HG02885 (cell line): ENCODE measurements around the gene LDB2.

Experiments
- ATAC-seq: cut with Tn5 transposase; IDR thresholded peaks from one replicate; pipeline ENCODE4 v1.9.1; 2021; ENCODE audit warnings: mild to moderate bottlenecking; ENCODE audit not compliant: unreplicated experiment, poor library complexity

Gene LDB2

DNA sequence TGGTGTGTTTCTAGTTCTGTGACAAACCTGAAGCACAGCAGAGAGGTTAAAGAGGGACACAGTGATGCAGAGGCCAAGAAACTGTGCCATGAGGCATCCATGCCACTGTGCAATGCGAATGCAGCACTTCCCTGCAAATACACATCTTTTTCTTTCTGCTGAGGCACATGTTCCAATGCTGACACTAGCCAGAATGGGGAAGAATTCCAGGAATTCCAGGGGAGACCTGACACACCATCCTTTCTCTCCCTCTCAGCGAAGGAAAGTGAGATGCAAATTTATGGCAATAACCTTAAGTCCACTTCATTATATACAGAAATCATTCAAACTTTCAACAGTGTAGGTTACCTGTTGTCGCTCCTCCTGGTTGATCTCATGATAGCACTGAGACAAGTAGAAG lies 204.8 kb downstream of the LDB2 start:
- no peak for ATAC-seq

- ATAC-seq: no peak
These were observed 205.4 kb downstream of the LDB2 start for GRCh38 chr4:16692961-16693506.

GRCh38 chr4:16692524-16692923 lies 205.9 kb downstream of the LDB2 start:
- ATAC-seq: no peak

DNA sequence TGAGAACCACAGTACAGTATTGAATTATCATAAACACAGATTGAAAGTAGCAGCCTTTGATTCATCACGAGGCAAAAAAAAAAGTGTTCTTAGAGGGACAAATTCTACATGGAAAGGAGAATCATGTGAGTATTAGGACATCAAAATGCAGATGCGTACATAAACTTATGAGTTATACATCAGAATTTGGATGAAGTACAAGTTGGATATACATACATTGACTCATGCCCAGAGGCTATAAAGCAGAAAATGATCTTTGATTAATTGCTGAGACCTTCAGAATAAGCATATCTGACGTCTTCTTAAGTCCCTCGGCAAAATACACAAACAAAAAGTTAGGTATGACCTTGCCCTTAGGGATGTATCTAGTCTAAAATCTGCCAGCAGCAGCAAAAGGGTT lies 206.4 kb downstream of the LDB2 start:
- no peak for ATAC-seq

- ATAC-seq: no peak
These were observed 207.0 kb downstream of the LDB2 start for GRCh38 chr4:16691450-16691849.

DNA sequence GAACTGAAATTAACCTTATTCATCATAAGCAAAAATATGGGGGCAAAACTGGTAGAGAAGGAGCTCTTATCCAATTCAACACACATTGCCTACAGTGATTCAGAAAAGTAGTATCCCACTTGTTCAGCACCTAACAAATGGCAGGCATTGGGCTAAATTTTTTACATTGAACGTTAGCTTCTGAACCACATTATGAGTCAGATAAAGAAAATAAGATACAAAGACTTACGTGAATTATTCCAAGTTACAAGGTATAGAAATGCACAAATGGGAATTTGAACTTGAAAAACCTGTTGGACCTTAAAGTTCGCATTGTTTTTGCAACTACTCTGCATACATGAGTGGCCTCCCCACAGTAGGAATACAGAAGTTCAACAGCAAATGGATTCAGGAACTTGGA lies 210.6 kb downstream of the LDB2 start:
- ATAC-seq: no peak

GRCh38 chr4:16687011-16687410 lies 211.4 kb downstream of the LDB2 start:
- no peak for ATAC-seq

DNA sequence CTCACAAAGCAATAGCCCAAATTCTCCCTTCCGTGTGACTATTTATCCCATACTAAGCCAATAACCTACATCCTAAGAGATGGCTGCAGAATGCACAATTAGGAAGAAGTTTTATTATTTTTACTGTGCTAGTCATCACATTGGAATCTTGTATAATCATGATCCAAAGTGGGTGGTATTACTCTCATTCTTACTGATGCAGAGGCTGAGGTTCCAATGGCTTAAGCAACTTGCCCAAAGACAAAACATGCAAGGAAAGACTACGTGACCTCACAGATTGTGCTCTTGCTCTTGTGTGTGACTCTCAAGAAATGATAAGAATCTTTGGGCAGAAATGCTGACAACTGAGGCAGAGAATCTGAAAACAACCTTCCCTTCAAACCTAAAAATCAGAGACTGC lies 212.2 kb downstream of the LDB2 start:
- ATAC-seq: no peak

GRCh38 chr4:16685536-16685935 lies 212.9 kb downstream of the LDB2 start:
- no peak for ATAC-seq

DNA sequence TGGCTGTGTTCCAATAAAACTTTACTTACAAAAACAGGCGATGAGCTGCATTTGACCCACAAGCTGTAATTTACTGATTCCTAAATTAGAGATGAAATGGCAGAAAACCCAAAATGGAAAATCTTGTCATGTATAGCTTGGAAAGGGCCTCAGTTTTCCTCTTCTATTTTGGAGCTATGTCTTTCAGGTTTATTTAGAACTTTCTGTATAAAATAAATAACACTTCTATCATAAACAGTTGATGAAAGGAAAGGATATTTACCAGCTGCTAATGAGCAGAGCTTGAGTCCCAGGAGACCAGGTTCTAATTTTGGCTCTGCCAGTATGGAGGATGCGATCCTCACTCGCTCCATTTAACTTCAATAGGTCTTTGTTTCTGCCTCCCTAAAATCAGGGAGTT lies 213.5 kb downstream of the LDB2 start:
- ATAC-seq: no peak

GRCh38 chr4:16684097-16684496 lies 214.3 kb downstream of the LDB2 start:
- ATAC-seq: no peak

DNA sequence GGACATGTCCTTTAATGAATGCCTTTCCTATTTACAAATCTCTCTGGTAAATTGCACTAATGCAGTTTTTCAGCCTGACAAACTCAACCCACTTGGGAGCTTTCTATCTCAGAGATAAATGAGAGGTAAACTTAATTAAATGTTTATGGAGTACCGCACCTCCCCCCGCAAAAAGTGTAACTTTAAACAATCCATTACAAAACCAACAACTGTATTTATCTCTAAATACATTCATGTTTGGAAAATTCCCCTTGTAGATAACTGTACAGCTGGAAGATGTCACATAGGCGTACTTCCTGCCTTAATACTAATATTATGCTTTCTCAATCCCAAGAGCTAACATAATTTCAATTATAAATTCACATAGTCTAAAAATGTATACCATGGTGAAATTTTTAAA lies 215.5 kb downstream of the LDB2 start:
- no peak for ATAC-seq

GRCh38 chr4:16677001-16677944 lies 221.2 kb downstream of the LDB2 start:
- no peak for ATAC-seq

- no peak for ATAC-seq
These were observed 222.1 kb downstream of the LDB2 start for GRCh38 chr4:16676230-16676770.

DNA sequence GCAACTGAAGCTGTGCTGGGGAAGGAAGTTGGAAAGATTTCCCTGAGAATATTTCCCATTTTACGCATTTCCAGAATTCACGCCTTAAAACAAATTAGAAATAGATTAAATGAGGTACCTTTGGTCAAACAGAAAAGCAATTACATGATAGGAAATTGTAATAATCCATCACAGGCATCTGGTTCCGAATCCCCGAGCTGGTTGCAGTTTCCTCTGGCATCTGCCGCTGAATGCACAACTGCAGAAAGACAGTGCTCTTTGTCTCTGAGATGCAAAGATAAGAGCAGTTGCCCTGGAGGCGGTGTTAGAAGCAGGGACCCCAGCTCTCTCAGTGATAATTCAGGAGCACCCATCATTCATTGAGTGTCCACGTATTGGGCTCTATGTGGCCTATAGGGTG lies 224.4 kb downstream of the LDB2 start:
- ATAC-seq: no peak

DNA sequence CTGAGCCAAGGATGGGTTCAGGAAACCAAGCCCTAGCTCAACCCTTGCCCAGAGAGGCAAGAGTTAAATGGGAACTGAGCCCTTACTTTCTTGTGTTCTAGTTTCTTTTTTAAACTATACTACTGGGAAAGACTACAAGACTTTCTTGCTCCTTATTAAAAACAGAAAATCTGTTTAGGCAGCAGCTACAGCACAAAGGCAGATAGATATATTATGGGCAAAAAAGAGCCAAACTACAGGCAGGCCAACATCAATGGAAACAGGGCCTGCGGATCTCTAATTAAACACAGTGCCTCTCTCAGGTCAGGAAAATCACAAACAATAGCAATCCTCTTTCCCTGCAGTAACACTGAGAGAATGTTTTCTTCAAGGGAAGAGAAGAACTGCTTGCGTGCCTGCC lies 226.0 kb downstream of the LDB2 start:
- no peak for ATAC-seq

GRCh38 chr4:16671741-16672140 lies 226.7 kb downstream of the LDB2 start:
- no peak for ATAC-seq

GRCh38 chr4:16670727-16671126 lies 227.7 kb downstream of the LDB2 start:
- no peak for ATAC-seq

DNA sequence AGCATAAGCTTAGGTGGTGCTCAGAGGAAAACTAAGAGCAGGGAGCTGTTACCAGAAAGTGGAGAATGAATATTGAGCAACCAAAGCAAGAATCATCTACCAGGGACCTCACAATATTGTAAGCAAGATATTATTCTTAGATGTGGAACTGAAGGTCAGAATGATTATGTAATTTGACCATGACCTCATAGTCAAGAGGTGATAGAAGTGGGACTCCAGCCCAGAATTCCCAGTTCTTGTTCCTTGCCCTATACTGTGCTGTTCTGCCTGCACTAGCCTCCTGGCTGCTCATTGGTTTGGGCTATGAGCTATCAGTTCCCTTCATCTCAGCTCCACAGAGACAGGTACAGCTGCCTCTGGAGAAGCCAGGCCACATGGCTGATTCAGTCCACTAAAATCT lies 229.4 kb downstream of the LDB2 start:
- ATAC-seq: no peak

- ATAC-seq: no peak
These were observed 230.0 kb downstream of the LDB2 start for GRCh38 chr4:16668488-16668887.

DNA sequence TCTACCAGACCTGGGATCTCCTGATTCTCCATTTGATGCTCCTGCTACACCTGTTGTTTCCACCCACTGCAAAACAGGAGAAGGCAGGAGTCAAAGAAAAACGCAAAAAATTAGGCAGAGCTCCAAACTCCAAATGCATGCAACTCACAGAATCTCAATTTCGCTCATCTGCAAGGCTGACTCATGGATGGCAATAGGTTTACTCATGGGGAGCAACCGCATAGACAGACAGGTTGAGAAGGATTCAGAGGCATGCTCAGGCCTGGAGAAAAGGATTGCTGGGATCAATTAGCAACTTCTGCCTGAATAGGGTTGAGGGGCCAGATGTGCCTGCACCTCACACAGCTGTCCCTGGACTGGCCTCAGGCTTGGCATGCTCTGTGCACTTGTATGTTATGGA lies 231.0 kb downstream of the LDB2 start:
- ATAC-seq: no peak
